Activated CD8-positive, alpha-beta T cell treated with anti-CD3 and anti-CD28 coated beads for 36 hours (primary cell): ENCODE measurements around the gene FRMPD2. TPM values are rescaled to one million over a fixed set of nuclear protein-coding genes. Genes with fewer than 3 reads are reported as not detected.

Source experiments
- ATAC-seq: fragments of 200-7000 bp; cut with Tn5 transposase; one replicate; pipeline ENCODE4 v1.10.0; 2021; ENCODE audit warnings: mild to moderate bottlenecking, moderate library complexity
- CTCF ChIA-PET: fragments of 350-600 bp; sonication (Branson Sonifier 250); formaldehyde crosslinking; loops from one replicate; lab custom pipeline; 2021; ENCODE audit warnings: antibody characterized with exemption; lab: Charles Lee
- POLR2A ChIA-PET: fragments of 350-600 bp; sonication (Branson Sonifier 250); formaldehyde crosslinking; loops from one replicate; lab custom pipeline; 2021; ENCODE audit warnings: antibody characterized with exemption; lab: Charles Lee
- DNase-seq: peaks from one replicate; pipeline ENCODE4 v3.0.0-alpha.2; 2020
- H3K27ac Mint-ChIP-seq: one replicate; pipeline ENCODE4 v1.8.0; 2021; ENCODE audit warnings: mild to moderate bottlenecking, mixed read lengths
- H3K27me3 Mint-ChIP-seq: one replicate; pipeline ENCODE4 v1.8.0; 2021; ENCODE audit warnings: mixed read lengths
- H3K36me3 Mint-ChIP-seq: one replicate; pipeline ENCODE4 v1.8.0; 2021; ENCODE audit warnings: low read depth, mixed read lengths
- H3K4me1 Mint-ChIP-seq: one replicate; pipeline ENCODE4 v1.8.0; 2021; ENCODE audit warnings: low read depth, mixed read lengths
- H3K4me3 Mint-ChIP-seq: one replicate; pipeline ENCODE4 v1.8.0; 2021; ENCODE audit warnings: mild to moderate bottlenecking, moderate library complexity, mixed read lengths
- H3K9me3 Mint-ChIP-seq: one replicate; pipeline ENCODE4 v1.8.0; 2021; ENCODE audit warnings: mixed read lengths
- intact Hi-C: fragments of 100-400 bp; cut with micrococcal nuclease; formaldehyde crosslinking; loops from one replicate; pipeline ENCODE4 v1.10.0; 2022
- total RNA-seq, 2 experiments: library from RNA; stranded (reverse); gene quantifications; one replicate each; pipeline ENCODE4 v1.2.3, GENCODE V29; 2021
- TF ChIP-seq, protein P1 (sequence below): fragments of 200-600 bp; IDR thresholded peaks from one replicate; pipeline ENCODE4 v1.8.0; 2022; ENCODE audit warnings: antibody characterized with exemption, mild to moderate bottlenecking

FRMPD2 gene
- total RNA-seq, 2 experiments from 2014 or later, result not detected

DNA sequence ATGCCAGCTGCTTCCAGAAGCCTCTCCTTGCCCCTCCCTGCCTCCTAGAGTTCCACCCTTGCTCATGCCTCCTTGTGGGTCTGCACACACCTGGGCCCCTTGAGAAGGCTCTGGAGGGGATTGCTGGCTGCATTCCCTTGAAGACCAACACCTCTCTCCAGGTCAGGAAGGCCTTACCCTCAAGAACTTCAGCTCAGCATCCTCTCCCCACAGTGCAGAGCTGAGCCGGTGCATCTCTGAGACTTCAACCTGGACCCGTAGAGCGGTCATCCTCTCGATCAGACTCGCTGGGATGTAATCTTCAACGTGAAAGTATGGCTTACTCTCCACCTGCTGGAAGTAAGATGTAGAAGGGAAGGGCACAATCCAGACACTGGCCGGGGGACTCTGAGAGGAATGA, 62.7 kb downstream of the FRMPD2 start:
- no peaks in the 10 kb centered on the region for H3K4me1 Mint-ChIP-seq
- peaks cover 2% of the 10 kb centered on the region for H3K9me3 Mint-ChIP-seq
- H3K27me3 Mint-ChIP-seq, result peaks cover 1% of the 10 kb centered on the region
- DNase-seq (no peak), ATAC-seq (no peak)
- TF ChIP-seq, protein P1, sequence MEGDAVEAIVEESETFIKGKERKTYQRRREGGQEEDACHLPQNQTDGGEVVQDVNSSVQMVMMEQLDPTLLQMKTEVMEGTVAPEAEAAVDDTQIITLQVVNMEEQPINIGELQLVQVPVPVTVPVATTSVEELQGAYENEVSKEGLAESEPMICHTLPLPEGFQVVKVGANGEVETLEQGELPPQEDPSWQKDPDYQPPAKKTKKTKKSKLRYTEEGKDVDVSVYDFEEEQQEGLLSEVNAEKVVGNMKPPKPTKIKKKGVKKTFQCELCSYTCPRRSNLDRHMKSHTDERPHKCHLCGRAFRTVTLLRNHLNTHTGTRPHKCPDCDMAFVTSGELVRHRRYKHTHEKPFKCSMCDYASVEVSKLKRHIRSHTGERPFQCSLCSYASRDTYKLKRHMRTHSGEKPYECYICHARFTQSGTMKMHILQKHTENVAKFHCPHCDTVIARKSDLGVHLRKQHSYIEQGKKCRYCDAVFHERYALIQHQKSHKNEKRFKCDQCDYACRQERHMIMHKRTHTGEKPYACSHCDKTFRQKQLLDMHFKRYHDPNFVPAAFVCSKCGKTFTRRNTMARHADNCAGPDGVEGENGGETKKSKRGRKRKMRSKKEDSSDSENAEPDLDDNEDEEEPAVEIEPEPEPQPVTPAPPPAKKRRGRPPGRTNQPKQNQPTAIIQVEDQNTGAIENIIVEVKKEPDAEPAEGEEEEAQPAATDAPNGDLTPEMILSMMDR, result no peak
- no peaks in the 10 kb centered on the region for H3K36me3 Mint-ChIP-seq
- intact Hi-C loops, result no loop called here
- H3K27ac Mint-ChIP-seq, result no peak overlapping the region
- ChIA-PET CTCF (interaction anchor here (1.9 kb wide), 1 partner anchor 12 kb away, joined by 6 read pairs; no protein-coding TSS in a partner anchor), POLR2A (interaction anchor here (0.6 kb wide), 1 partner anchor 17 kb away, joined by 3 read pairs; no protein-coding TSS in a partner anchor)
- H3K4me3 Mint-ChIP-seq, result no peak overlapping the region

DNA sequence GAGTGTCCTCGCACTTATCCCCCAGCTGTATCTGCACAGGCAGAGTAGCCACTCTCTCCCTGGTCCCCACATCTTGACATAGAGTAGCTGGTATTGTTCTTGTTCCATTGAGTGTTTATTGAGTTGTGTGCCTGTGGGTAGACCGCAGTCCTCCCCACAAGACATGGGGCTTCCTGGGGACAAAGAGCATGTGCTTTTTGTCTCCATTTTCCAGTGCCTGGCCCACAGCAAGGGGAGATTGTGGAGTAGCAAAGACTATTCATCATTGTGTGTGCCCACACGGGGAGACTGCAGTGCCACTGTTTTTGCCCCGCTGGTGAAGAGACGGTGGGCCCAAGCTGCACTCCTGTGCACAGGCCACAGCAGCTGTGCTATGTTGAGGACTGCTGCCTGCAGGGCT, 63.5 kb downstream of the FRMPD2 start:
- ChIA-PET CTCF (interaction anchor here (1.9 kb wide), 1 partner anchor 12 kb away, joined by 6 read pairs; no protein-coding TSS in a partner anchor), POLR2A (interaction anchor here (0.6 kb wide), 1 partner anchor 16 kb away, joined by 3 read pairs; no protein-coding TSS in a partner anchor)
- DNase-seq (no peak), ATAC-seq (no peak)
- TF ChIP-seq, protein P1, result no peak
- intact Hi-C loops, result no loop called here
- peaks cover 1% of the 10 kb centered on the region for H3K27me3 Mint-ChIP-seq
- no peaks in the 10 kb centered on the region for H3K36me3 Mint-ChIP-seq
- no peak overlapping the region for H3K4me3 Mint-ChIP-seq
- H3K4me1 Mint-ChIP-seq, result no peaks in the 10 kb centered on the region
- peaks cover 2% of the 10 kb centered on the region for H3K9me3 Mint-ChIP-seq
- no peak overlapping the region for H3K27ac Mint-ChIP-seq

DNA sequence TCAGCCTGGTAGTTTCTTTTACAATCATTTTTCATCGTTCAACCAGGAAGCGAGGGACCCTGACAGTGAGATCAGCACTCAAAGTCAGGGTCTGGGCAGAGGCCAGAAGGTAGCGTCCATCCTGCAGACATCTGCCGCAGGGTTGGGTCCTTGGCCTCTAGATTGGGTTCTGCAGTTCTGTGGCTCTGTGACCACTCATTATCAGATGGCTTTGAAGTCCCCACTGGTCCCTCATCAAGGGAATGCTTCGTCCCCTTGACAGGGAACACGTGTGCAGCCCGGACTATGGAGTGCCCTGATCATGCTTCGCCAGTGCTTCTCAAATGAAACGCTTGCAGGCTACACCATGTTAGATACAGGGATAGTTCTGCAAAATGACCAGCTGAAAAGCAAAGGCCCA, 64.1 kb downstream of the FRMPD2 start:
- Mint-ChIP-seq H3K36me3 (no peaks in the 10 kb centered on the region), H3K27me3 (no peaks in the 10 kb centered on the region), H3K4me3 (no peak overlapping the region), H3K9me3 (no peaks in the 10 kb centered on the region), H3K4me1 (no peaks in the 10 kb centered on the region), H3K27ac (no peak overlapping the region)
- intact Hi-C loops, result no loop called here
- CTCF ChIA-PET, result no interaction called here
- POLR2A ChIA-PET, result no interaction called here
- TF ChIP-seq, protein P1, result no peak
- no peak for DNase-seq
- ATAC-seq, result no peak

DNA sequence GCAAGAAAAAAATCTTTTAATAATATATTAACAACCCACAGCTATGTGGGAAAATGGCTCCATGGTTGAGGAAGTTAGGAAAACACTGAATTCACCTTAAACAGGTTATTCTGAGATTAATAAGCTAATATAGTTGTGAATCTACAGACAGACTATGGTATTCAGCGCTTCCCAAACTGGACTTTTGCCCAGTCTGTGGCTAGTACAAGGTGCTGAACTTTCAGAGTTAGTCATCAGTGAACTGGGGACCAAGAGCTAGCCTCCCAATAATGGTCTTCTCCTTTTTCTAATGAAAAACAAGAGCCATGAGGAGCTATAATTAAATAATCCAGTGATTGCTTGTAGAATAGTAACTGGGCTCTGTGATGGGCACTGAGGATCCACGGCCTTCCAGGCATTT, 65.3 kb downstream of the FRMPD2 start:
- Mint-ChIP-seq H3K4me3 (no peak overlapping the region), H3K27me3 (no peaks in the 10 kb centered on the region), H3K4me1 (no peaks in the 10 kb centered on the region), H3K36me3 (no peaks in the 10 kb centered on the region), H3K27ac (no peak overlapping the region), H3K9me3 (no peaks in the 10 kb centered on the region)
- intact Hi-C loops, result no loop called here
- ChIA-PET POLR2A (no interaction called here), CTCF (interaction anchor here (1.1 kb wide), 1 partner anchor 447 kb away, joined by 3 read pairs; no protein-coding TSS in a partner anchor)
- DNase-seq (no peak), ATAC-seq (no peak)
- TF ChIP-seq, protein P1, result no peak

DNA sequence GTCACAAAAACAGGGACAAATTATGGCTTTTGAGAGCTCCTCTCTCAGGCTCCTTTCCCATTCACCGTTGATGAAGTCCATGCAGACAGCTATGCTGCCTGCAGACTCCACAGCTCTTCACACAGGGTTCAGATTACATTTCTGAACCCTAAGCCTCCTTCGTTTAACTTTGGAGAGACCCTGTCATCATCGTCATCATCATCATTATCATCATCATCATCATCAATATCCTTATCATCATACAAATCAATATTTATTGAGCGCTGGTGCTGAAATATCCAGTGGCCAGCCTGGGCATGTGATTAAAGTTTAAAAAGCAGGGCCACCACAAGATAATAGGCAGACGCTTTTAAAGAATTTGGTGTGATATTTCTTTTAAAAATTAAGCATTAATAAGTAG, 66.6 kb downstream of the FRMPD2 start:
- CTCF ChIA-PET, result no interaction called here
- DNase-seq (no peak), ATAC-seq (no peak)
- intact Hi-C loops, result no loop called here
- Mint-ChIP-seq H3K27me3 (no peaks in the 10 kb centered on the region), H3K27ac (no peak overlapping the region), H3K36me3 (no peaks in the 10 kb centered on the region), H3K9me3 (no peaks in the 10 kb centered on the region), H3K4me3 (no peak overlapping the region), H3K4me1 (no peaks in the 10 kb centered on the region)
- TF ChIP-seq, protein P1, result no peak
- POLR2A ChIA-PET, result no interaction called here
